Transverse colon (tissue), 4 donors: Measurements from ENCODE around the gene HBG1. TPM values are rescaled to one million over a fixed set of nuclear protein-coding genes. Genes with fewer than 3 reads are reported as not detected.

Source experiments
- DNase-seq: peaks from one replicate; pipeline ENCODE4 v3.0.0-alpha.2; 2019
- H3K27ac ChIP-seq, 4 donors: fragments of 200-600 bp; sonication (generic); 2 replicates each; pipeline ENCODE4 v1.5.1; 2016 to 2018; ENCODE audit warnings: inconsistent platforms in 4 of 4
- H3K27me3 ChIP-seq: fragments of 200-600 bp; sonication (generic); 2 replicates; pipeline ENCODE4 v1.5.1; 2017; ENCODE audit warnings: inconsistent platforms
- H3K36me3 ChIP-seq, 4 donors: fragments of 200-600 bp; sonication (generic); 2 replicates each; pipeline ENCODE4 v1.5.1; 2017 to 2019; ENCODE audit warnings: inconsistent platforms in 4 of 4
- H3K4me1 ChIP-seq, 4 donors: fragments of 200-600 bp; sonication (generic); 2 replicates each; pipeline ENCODE4 v1.5.1; 2017 to 2020; ENCODE audit warnings: inconsistent platforms in 4 of 4
- H3K4me3 ChIP-seq, 4 donors: fragments of 200-600 bp; sonication (generic); 1 replicate in 1 of 4; 2 replicates in 3 of 4; pipeline versions ENCODE4 v1.5.1 to v1.6.1; 2017 to 2019; ENCODE audit warnings: inconsistent platforms in 4 of 4
- H3K9me3 ChIP-seq, 2 donors: fragments of 200-600 bp; sonication (generic); 2 replicates each; pipeline ENCODE4 v1.5.1; 2017 to 2019; ENCODE audit warnings: inconsistent platforms in 2 of 2
- CTCF ChIP-seq, 5 experiments: fragments of 200-600 bp in 3 of 5; fragments of 450-650 bp in 2 of 5; sonication (generic) in 3 of 5; IDR thresholded peaks; 1 replicate in 2 of 5; 2 replicates in 3 of 5; pipeline ENCODE4 v1.5.1; 2016 to 2017; ENCODE audit warnings: antibody characterized with exemption in 5 of 5, inconsistent platforms in 3 of 5, mild to moderate bottlenecking in 2 of 5, moderate library complexity in 1 of 5
- EP300 ChIP-seq: sonication (generic); formaldehyde crosslinking; IDR thresholded peaks from one replicate; pipeline ENCODE4 v1.6.1; 2017; ENCODE audit warnings: antibody characterized with exemption, low read depth
- POLR2A ChIP-seq: fragments of 450-650 bp; IDR thresholded peaks from one replicate; pipeline ENCODE4 v1.6.1; 2016; ENCODE audit warnings: antibody characterized with exemption, mild to moderate bottlenecking, moderate library complexity
- POLR2AphosphoS5 ChIP-seq, 3 donors: sonication (generic); formaldehyde crosslinking; IDR thresholded peaks; one replicate each; pipeline ENCODE4 v1.6.1; 2016; ENCODE audit warnings: antibody characterized with exemption in 3 of 3
- WGBS, 2 donors: methylation state at CpG; one replicate each; pipeline ENCODE4 v1.1.5; 2018; ENCODE audit warnings: low coverage in 1 of 2; 5-methylcytosine and 5-hydroxymethylcytosine counted together
- in situ Hi-C, 4 donors: fragments of 200-750 bp; cut with MboI; loops; one replicate each; pipeline versions ENCODE4 v1.15.0 to v1.15.1; 2017; ENCODE audit warnings: low sequenced_read_pairs in 3 of 4, low pct_ligation_motif_present in 1 of 4, low pct_unique_long_range_greater_than_20kb in 1 of 4
- intact Hi-C: fragments of 100-400 bp; cut with DNase I; formaldehyde crosslinking; loops from one replicate; pipeline ENCODE4 v1.15.1; 2023; ENCODE audit warnings: low total_unique reads
- total RNA-seq, 4 donors: library from RNA; depleted of rRNA; stranded (reverse); fragments of >200 nt; gene quantifications; one replicate each; pipeline ENCODE4 v1.1.0, GENCODE V29; 2016

HBG1 gene
- total RNA-seq, 4 donors from 2014 or later = not detected

DNA sequence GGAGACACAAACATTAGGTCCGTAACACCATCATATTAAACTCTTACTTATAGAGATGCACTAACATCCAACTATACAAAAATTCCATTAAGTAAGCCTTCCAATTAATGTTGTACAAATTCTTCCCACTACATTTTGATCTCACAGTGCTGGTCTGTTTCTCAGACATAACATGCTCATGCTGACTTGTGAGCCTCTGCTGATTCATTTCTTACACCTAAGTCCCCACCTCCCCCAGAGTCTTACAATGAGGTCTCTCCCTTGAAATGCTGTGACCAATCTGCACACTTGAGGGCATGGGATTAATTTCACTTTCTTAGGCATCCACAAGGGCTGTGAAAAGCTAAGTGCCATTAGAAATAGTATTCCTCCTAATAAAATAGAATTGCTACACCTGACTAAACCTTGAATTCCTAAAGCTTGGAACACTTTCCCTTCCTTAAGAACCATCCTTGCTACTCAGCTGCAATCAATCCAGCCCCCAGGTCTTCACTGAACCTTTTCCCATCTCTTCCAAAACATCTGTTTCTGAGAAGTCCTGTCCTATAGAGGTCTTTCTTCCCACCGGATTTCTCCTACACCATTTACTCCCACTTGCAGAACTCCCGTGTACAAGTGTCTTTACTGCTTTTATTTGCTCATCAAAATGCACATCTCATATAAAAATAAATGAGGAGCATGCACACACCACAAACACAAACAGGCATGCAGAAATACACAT is 2.0 kb downstream of the HBG1 start:
- intact Hi-C loops = no loop called here

DNA sequence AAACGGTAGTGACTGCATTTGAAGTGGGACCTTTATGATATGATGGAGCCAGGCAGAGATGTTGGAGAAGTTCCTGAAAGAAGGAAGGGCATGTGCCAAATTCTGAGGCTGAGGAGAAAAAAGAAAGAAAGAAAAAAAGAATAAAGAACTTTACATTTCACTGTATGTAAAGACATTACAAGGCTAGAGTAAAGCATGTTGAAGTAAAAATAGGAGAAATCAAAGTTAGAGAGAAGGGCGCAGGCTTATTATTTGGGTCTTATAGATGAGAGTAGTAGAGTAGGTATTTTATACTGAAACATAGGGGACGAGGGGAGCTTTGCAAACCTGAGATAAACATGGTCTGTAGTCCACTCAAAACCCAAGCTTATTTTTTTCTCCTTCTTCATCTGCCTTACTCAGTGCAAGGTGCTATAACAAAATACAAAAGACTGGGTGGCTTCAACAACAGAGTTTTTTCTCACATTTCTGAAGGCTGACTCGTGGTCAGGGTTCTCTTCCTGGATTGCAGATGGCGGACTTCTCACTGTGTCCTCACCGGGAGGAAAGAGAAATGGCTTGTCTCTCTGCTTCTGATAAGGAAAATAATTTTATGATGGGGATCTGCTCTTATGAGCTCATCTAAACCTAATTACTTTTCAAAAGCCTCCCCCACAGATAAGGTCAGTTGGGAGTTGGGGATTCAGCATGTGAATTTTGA is 2.7 kb downstream of the HBG1 start:
- no peak for DNase-seq
- Histone ChIP-seq H3K27ac (no peak overlapping the region), H3K9me3 (no peaks in the 10 kb centered on the region), H3K4me3 (no peak overlapping the region), H3K4me1 (no peaks in the 10 kb centered on the region), H3K36me3 (no peaks in the 10 kb centered on the region), H3K27me3 (no peaks in the 10 kb centered on the region)
- intact Hi-C loops = no loop called here
- in situ Hi-C loops = no loop called here
- TF ChIP-seq POLR2AphosphoS5 (IDR thresholded peaks at IDR 0.05) = no peak
- no peak for TF ChIP-seq EP300
- TF ChIP-seq CTCF (IDR thresholded peaks at IDR 0.05) = no peak
- TF ChIP-seq POLR2A = no peak
- 56 to 60% methylated on average over 6 of the region's 6 CpGs for WGBS, 2 donors

More for the DNA sequence above, 2.0 kb downstream of the HBG1 start:
- Histone ChIP-seq H3K27me3 (no peaks in the 10 kb centered on the region), H3K27ac (no peak overlapping the region), H3K9me3 (no peaks in the 10 kb centered on the region), H3K4me1 (no peaks in the 10 kb centered on the region), H3K4me3 (no peak overlapping the region), H3K36me3 (no peaks in the 10 kb centered on the region)
- TF ChIP-seq POLR2A (no peak), CTCF (IDR thresholded peaks at IDR 0.05) (no peak), EP300 (no peak)
- WGBS, 2 donors = 78 to 90% methylated on average over 3 of the region's 3 CpGs
- no peak for DNase-seq
- in situ Hi-C loops = no loop called here

GRCh38 chr11:5245155-5245554 is 4.5 kb downstream of the HBG1 start:
- in situ Hi-C loops (no loop called here), intact Hi-C loops (no loop called here)
- WGBS, 2 donors = 76 to 88% methylated on average over 2 of the region's 2 CpGs
- Histone ChIP-seq H3K4me3 (no peak overlapping the region), H3K36me3 (no peaks in the 10 kb centered on the region), H3K4me1 (no peaks in the 10 kb centered on the region), H3K27ac (no peak overlapping the region), H3K9me3 (no peaks in the 10 kb centered on the region), H3K27me3 (no peaks in the 10 kb centered on the region)
- TF ChIP-seq CTCF (IDR thresholded peaks at IDR 0.05) (no peak), EP300 (no peak), POLR2AphosphoS5 (IDR thresholded peaks at IDR 0.05) (no peak), POLR2A (no peak)
- no peak for DNase-seq

GRCh38 chr11:5243816-5244180 is 5.9 kb downstream of the HBG1 start:
- intact Hi-C loops (no loop called here), in situ Hi-C loops (no loop called here)
- no peak overlapping the region for H3K4me3 ChIP-seq
- no peaks in the 10 kb centered on the region for H3K27me3 ChIP-seq
- no peak overlapping the region for H3K27ac ChIP-seq
- no peaks in the 10 kb centered on the region for H3K9me3 ChIP-seq
- no peak for DNase-seq
- H3K4me1 ChIP-seq = no peaks in the 10 kb centered on the region
- 70 to 78% methylated on average over 2 to 4 of the region's 4 CpGs for WGBS, 2 donors
- no peaks in the 10 kb centered on the region for H3K36me3 ChIP-seq
- TF ChIP-seq POLR2A (no peak), EP300 (no peak), POLR2AphosphoS5 (IDR thresholded peaks at IDR 0.05) (no peak), CTCF (IDR thresholded peaks at IDR 0.05) (no peak)
